Activated CD8-positive, alpha-beta memory T cell treated with anti-CD3 and anti-CD28 coated beads, Interleukin-2, amount 10 ng/mL, durations not matched to agents 7 days and 5 days (primary cell): ENCODE data around the gene TPM1. TPM values are rescaled to one million over a fixed set of nuclear protein-coding genes. Genes with fewer than 3 reads are reported as not detected.

Experiments
- ATAC-seq: fragments of 150-1000 bp; cut with Tn5 transposase; one replicate; pipeline ENCODE4 v1.10.0; 2021; ENCODE audit warnings: moderate library complexity
- CTCF ChIA-PET: fragments of 350-600 bp; sonication (Branson Sonifier 250); formaldehyde crosslinking; loops from one replicate; lab custom pipeline; 2021; ENCODE audit warnings: antibody characterized with exemption; lab: Charles Lee
- DNase-seq: peaks from one replicate; pipeline ENCODE4 v3.0.0-alpha.2; 2020
- H3K27ac Mint-ChIP-seq: one replicate; pipeline ENCODE4 v1.8.0; 2021; ENCODE audit warnings: mild to moderate bottlenecking, mixed read lengths
- H3K27me3 Mint-ChIP-seq: one replicate; pipeline ENCODE4 v1.8.0; 2021; ENCODE audit warnings: mixed read lengths
- H3K36me3 Mint-ChIP-seq: one replicate; pipeline ENCODE4 v1.8.0; 2021; ENCODE audit warnings: mild to moderate bottlenecking, mixed read lengths
- H3K4me1 Mint-ChIP-seq: one replicate; pipeline ENCODE4 v1.8.0; 2021; ENCODE audit warnings: mixed read lengths
- H3K4me3 Mint-ChIP-seq: one replicate; pipeline ENCODE4 v1.8.0; 2021; ENCODE audit warnings: mild to moderate bottlenecking, moderate library complexity, mixed read lengths
- H3K9me3 Mint-ChIP-seq: one replicate; pipeline ENCODE4 v1.8.0; 2022; ENCODE audit warnings: low read depth, mixed read lengths
- total RNA-seq, 2 experiments: library from RNA; stranded (reverse); gene quantifications; one replicate each; pipeline ENCODE4 v1.2.3, GENCODE V29; 2021

The TPM1 gene
- total RNA-seq, 2 experiments from 2014 or later, result 4.1 to 5.5 TPM

GRCh38 chr15:63057468-63058345 lies 15.2 kb downstream of the TPM1 start:
- Mint-ChIP-seq H3K27ac (no peak overlapping the region), H3K9me3 (no peaks in the 10 kb centered on the region), H3K27me3 (no peaks in the 10 kb centered on the region), H3K4me3 (no peak overlapping the region), H3K4me1 (no peaks in the 10 kb centered on the region), H3K36me3 (no peaks in the 10 kb centered on the region)
- DNase-seq (no peak), ATAC-seq (no peak)
- CTCF ChIA-PET, result interaction anchor here (1.0 to 2.6 kb wide), 2 partner anchors 10 to 13 kb away, joined by 4 to 24 read pairs; no protein-coding TSS in a partner anchor

GRCh38 chr15:63059075-63059474 lies 16.5 kb downstream of the TPM1 start:
- H3K27ac Mint-ChIP-seq, result no peak overlapping the region
- H3K4me1 Mint-ChIP-seq, result peaks cover 3% of the 10 kb centered on the region
- no peaks in the 10 kb centered on the region for H3K9me3 Mint-ChIP-seq
- H3K4me3 Mint-ChIP-seq, result no peak overlapping the region
- H3K36me3 Mint-ChIP-seq, result no peaks in the 10 kb centered on the region
- H3K27me3 Mint-ChIP-seq, result no peaks in the 10 kb centered on the region
- ATAC-seq (no peak), DNase-seq (no peak)
- CTCF ChIA-PET, result interaction anchor here (1.3 kb wide), 1 partner anchor 11 kb away, joined by 11 read pairs; no protein-coding TSS in a partner anchor

GRCh38 chr15:63059573-63060216 lies 17.1 kb downstream of the TPM1 start:
- peaks cover 4% of the 10 kb centered on the region for H3K4me1 Mint-ChIP-seq
- ATAC-seq (no peak), DNase-seq (no peak)
- no peak overlapping the region for H3K27ac Mint-ChIP-seq
- CTCF ChIA-PET, result interaction anchor here (1.3 to 8.7 kb wide), 2 partner anchors 11 to 12 kb away, joined by 11 to 38 read pairs; no protein-coding TSS in a partner anchor
- no peaks in the 10 kb centered on the region for H3K36me3 Mint-ChIP-seq
- H3K9me3 Mint-ChIP-seq, result no peaks in the 10 kb centered on the region
- H3K27me3 Mint-ChIP-seq, result no peaks in the 10 kb centered on the region
- no peak overlapping the region for H3K4me3 Mint-ChIP-seq

- Mint-ChIP-seq H3K4me3 (no peak overlapping the region), H3K9me3 (no peaks in the 10 kb centered on the region), H3K27ac (no peak overlapping the region), H3K4me1 (peaks cover 4% of the 10 kb centered on the region), H3K36me3 (no peaks in the 10 kb centered on the region), H3K27me3 (no peaks in the 10 kb centered on the region)
- ATAC-seq (no peak), DNase-seq (no peak)
- CTCF ChIA-PET, result interaction anchor here (8.7 kb wide), 1 partner anchor 12 kb away, joined by 38 read pairs; no protein-coding TSS in a partner anchor
Observed at GRCh38 chr15:63060699-63061098, 18.2 kb downstream of the TPM1 start.

GRCh38 chr15:63061975-63062374 lies 19.4 kb downstream of the TPM1 start:
- Mint-ChIP-seq H3K36me3 (no peaks in the 10 kb centered on the region), H3K4me1 (peaks cover 4% of the 10 kb centered on the region), H3K27ac (no peak overlapping the region), H3K4me3 (no peak overlapping the region), H3K27me3 (no peaks in the 10 kb centered on the region), H3K9me3 (no peaks in the 10 kb centered on the region)
- DNase-seq, result no peak
- no peak for ATAC-seq
- CTCF ChIA-PET, result interaction anchor here (8.7 kb wide), 1 partner anchor 14 kb away, joined by 38 read pairs; no protein-coding TSS in a partner anchor

GRCh38 chr15:63063164-63063756 lies 20.7 kb downstream of the TPM1 start:
- DNase-seq, result no peak
- CTCF ChIA-PET, result interaction anchor here (1.6 to 8.7 kb wide), 2 partner anchors 15 to 16 kb away, joined by 4 to 38 read pairs; no protein-coding TSS in a partner anchor
- ATAC-seq, result no peak
- no peak overlapping the region for H3K27ac Mint-ChIP-seq
- no peaks in the 10 kb centered on the region for H3K36me3 Mint-ChIP-seq
- H3K27me3 Mint-ChIP-seq, result no peaks in the 10 kb centered on the region
- H3K4me3 Mint-ChIP-seq, result no peak overlapping the region
- H3K4me1 Mint-ChIP-seq, result peaks cover 4% of the 10 kb centered on the region
- H3K9me3 Mint-ChIP-seq, result no peaks in the 10 kb centered on the region

GRCh38 chr15:63063877-63064409 lies 21.4 kb downstream of the TPM1 start:
- H3K27ac Mint-ChIP-seq, result no peak overlapping the region
- H3K9me3 Mint-ChIP-seq, result no peaks in the 10 kb centered on the region
- CTCF ChIA-PET, result interaction anchor here (1.6 to 8.7 kb wide), 2 partner anchors 16 kb away, joined by 4 to 38 read pairs; no protein-coding TSS in a partner anchor

GRCh38 chr15:63065262-63066221 lies 23.0 kb downstream of the TPM1 start:
- DNase-seq (no peak), ATAC-seq (no peak)
- Mint-ChIP-seq H3K9me3 (no peaks in the 10 kb centered on the region), H3K36me3 (no peaks in the 10 kb centered on the region), H3K4me3 (no peak overlapping the region), H3K4me1 (peaks cover 4% of the 10 kb centered on the region), H3K27ac (no peak overlapping the region), H3K27me3 (no peaks in the 10 kb centered on the region)
- CTCF ChIA-PET, result interaction anchor here (8.7 kb wide), 1 partner anchor 17 kb away, joined by 38 read pairs; no protein-coding TSS in a partner anchor

More at GRCh38 chr15:63063877-63064409, 21.4 kb downstream of the TPM1 start:
- no peak overlapping the region for H3K4me3 Mint-ChIP-seq
- no peak for ATAC-seq
- H3K27me3 Mint-ChIP-seq, result no peaks in the 10 kb centered on the region
- H3K36me3 Mint-ChIP-seq, result no peaks in the 10 kb centered on the region
- peaks cover 4% of the 10 kb centered on the region for H3K4me1 Mint-ChIP-seq
- no peak for DNase-seq

GRCh38 chr15:63066272-63066671 lies 23.7 kb downstream of the TPM1 start:
- Mint-ChIP-seq H3K27ac (no peak overlapping the region), H3K27me3 (no peaks in the 10 kb centered on the region), H3K36me3 (no peaks in the 10 kb centered on the region), H3K4me3 (no peak overlapping the region), H3K9me3 (no peaks in the 10 kb centered on the region), H3K4me1 (peaks cover 9% of the 10 kb centered on the region)
- CTCF ChIA-PET, result interaction anchor here (8.7 kb wide), 1 partner anchor 18 kb away, joined by 38 read pairs; no protein-coding TSS in a partner anchor
- ATAC-seq (no peak), DNase-seq (no peak)

GRCh38 chr15:63067306-63067705 lies 24.8 kb downstream of the TPM1 start:
- Mint-ChIP-seq H3K27ac (no peak overlapping the region), H3K27me3 (no peaks in the 10 kb centered on the region), H3K9me3 (no peaks in the 10 kb centered on the region), H3K4me1 (peaks cover 9% of the 10 kb centered on the region), H3K4me3 (no peak overlapping the region), H3K36me3 (no peaks in the 10 kb centered on the region)
- CTCF ChIA-PET, result interaction anchor here (0.7 to 8.7 kb wide), 2 partner anchors 19 to 27 kb away, joined by 4 to 38 read pairs; no protein-coding TSS in a partner anchor
- ATAC-seq, result no peak
- no peak for DNase-seq

- Mint-ChIP-seq H3K27me3 (no peaks in the 10 kb centered on the region), H3K9me3 (no peaks in the 10 kb centered on the region), H3K4me1 (peaks cover 9% of the 10 kb centered on the region), H3K4me3 (no peak overlapping the region), H3K27ac (no peak overlapping the region), H3K36me3 (no peaks in the 10 kb centered on the region)
- DNase-seq, result no peak
- no peak for ATAC-seq
- CTCF ChIA-PET, result interaction anchor here (0.7 to 8.7 kb wide), 2 partner anchors 20 to 26 kb away, joined by 4 to 38 read pairs; no protein-coding TSS in a partner anchor
Observed at GRCh38 chr15:63067976-63068743, 25.6 kb downstream of the TPM1 start.
